ENCODE data around the gene HLF.

DNA sequence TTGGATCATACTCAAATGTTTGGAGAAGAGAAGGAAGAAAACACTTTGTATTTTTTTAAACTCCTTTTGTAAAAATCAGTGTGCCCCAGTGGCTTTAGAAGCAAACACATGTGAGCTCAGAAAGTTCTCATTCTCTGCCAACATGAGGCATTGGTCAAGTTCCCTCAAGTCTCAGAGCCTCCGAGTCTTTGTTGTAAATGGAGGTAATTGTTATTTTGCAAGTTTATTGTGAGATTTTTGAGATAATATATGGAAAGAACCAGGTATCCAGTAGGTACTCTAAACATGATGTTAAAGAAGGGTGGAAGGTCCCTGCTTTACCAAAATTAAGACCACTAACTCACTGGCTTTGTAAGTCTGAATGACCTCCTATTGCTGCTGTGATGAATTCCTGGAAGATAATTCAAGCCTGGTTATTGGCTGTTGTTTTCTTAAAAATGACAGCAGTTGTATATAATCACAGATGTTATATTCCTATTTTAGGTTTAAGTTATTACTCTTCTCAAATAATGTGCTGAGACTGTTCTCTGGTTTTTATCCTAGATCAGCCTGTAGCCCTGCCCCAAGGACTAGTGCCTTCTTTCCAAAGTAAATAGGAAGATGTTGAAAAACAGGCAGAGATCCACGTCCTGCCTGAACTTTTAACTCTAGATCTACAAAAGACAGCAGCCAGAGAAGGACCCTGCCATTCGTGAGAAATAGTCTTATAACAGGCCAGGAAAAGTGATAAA, 2.4 kb downstream of the HLF start:
- no peak for TF ChIP-seq EZH2 (optimal IDR thresholded peaks at IDR 0.05; ENCODE audit: low read depth, low read length)
- TF ChIP-seq, protein P1, sequence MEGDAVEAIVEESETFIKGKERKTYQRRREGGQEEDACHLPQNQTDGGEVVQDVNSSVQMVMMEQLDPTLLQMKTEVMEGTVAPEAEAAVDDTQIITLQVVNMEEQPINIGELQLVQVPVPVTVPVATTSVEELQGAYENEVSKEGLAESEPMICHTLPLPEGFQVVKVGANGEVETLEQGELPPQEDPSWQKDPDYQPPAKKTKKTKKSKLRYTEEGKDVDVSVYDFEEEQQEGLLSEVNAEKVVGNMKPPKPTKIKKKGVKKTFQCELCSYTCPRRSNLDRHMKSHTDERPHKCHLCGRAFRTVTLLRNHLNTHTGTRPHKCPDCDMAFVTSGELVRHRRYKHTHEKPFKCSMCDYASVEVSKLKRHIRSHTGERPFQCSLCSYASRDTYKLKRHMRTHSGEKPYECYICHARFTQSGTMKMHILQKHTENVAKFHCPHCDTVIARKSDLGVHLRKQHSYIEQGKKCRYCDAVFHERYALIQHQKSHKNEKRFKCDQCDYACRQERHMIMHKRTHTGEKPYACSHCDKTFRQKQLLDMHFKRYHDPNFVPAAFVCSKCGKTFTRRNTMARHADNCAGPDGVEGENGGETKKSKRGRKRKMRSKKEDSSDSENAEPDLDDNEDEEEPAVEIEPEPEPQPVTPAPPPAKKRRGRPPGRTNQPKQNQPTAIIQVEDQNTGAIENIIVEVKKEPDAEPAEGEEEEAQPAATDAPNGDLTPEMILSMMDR (IDR thresholded peaks at IDR 0.05; ENCODE audit: low read length), result no peak

Measured in MM.1S (cell line).